Measurements from ENCODE around the gene DGCR2. TPM values are rescaled to one million over a fixed set of nuclear protein-coding genes. Genes with fewer than 3 reads are reported as not detected.

DGCR2 gene
- total RNA-seq, 1 donor from 2014 or later: 36.3 TPM

GRCh38 chr22:19111140-19111539, 11.1 kb downstream of the DGCR2 start:
- intact Hi-C loops (cut with micrococcal nuclease): no loop called here

DNA sequence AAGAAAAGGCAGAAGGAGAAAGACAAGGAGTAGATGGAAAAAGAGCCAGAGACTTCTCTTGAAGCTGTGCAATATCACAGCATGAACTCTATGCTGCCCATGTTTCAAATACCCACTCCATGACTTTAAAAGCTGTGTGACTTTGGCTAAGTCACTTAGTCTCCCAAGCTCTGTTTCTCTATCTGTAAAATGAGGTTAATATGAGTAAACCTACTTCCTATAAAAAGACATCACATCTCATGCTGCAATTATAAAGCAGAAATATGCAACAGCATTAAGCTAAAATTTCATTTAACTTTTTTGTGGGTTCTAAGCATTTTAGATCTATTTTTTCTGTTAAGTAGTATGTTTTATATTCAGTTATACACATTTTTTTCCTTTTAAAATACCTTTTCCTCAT, 11.6 kb downstream of the DGCR2 start:
- intact Hi-C loops (cut with micrococcal nuclease): no loop called here

DNA sequence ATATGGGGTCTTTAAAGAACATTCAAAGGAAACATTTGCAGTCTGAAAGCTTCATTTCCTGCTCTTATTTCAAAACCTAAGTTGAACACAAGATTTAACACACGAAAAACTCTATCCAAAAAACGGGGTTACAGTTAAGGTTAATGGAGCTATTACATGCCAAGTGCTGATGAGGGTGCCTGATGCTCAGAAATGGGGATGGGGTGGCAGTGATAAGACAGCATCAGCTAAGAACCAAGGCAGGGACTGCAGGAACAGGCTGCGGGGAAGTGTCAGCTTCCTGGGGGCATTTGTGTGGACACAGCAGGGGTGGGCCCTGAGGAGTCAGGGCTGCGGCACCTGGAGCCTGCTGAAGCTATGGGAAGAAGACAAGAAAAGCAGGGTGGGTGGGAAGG, 12.2 kb downstream of the DGCR2 start:
- intact Hi-C loops (cut with micrococcal nuclease): no loop called here

- intact Hi-C loops (cut with micrococcal nuclease): loop anchor here (1.0 to 2.0 kb wide), 4 partner anchors 13 to 369 kb away; partner anchors contain the start of genes CDC45, DGCR2, ESS2 and SLC25A1
Measured at GRCh38 chr22:19109198-19110063, 12.8 kb downstream of the DGCR2 start.

GRCh38 chr22:19108807-19109197, 13.4 kb downstream of the DGCR2 start:
- intact Hi-C loops (cut with micrococcal nuclease): loop anchor here (1.0 to 2.0 kb wide), 4 partner anchors 13 to 370 kb away; partner anchors contain the start of genes CDC45, DGCR2, ESS2 and SLC25A1

DNA sequence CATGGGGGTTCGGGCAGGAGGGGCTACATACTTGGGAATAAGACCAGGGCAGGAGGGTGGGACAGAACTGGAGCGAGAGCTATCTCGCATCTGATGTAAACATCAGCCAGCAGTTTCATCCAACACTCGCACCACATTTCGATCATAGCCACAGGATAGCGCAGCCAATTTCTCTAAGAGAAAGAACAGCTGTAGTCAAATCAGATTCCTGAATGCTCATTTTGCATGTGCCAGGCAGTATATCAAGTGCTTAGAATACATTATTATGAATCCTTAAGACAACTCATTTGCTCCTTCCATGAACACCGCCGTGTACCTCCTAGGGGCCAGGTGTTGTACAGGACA, 14.5 kb downstream of the DGCR2 start:
- intact Hi-C loops (cut with micrococcal nuclease): loop anchor here (2.0 kb wide), 2 partner anchors 71 to 371 kb away; partner anchors contain the start of genes CDC45, SLC25A1 and UFD1

DNA sequence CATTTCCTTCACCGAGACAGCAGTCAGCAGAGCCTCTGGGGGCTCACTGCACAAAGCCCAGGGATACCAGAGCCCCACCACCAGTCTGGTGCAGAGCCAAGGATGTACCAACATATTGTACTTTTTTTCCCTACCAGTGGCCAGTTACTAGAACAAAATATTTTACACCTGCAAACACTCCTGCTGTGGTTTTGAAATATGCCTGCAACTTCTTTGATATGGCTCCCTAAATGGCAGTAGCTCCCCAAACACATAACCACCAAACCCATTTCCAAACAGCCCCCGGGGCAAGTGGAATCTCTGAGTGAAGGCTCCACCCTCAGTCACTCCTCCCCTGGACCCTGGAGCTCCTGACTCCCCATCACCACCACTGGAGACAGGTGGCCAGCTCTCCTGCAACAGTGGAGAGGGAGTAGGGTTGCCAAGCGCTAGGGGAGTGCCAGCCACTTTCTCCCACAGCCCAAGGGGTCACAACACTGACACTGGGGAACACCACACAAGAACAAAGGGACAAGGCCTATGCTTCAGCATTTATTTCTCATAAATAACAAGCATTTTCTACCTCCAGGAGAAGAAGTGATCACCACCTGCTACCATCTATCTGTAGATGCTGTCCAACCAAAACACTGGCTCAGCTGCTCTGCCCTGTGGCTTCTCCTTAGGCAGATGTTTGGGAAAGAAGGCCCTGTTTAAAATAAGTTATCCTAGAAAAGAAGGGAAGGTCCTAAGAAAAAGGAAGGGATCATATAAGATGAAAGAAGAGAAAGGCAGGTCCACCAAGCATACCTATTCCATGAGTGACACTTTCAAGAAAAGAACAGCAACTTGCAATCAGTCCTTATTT, 15.1 kb downstream of the DGCR2 start:
- intact Hi-C loops (cut with micrococcal nuclease): loop anchor here (1.0 kb wide), 1 partner anchor 523 kb away; no protein-coding TSS in a partner anchor

DNA sequence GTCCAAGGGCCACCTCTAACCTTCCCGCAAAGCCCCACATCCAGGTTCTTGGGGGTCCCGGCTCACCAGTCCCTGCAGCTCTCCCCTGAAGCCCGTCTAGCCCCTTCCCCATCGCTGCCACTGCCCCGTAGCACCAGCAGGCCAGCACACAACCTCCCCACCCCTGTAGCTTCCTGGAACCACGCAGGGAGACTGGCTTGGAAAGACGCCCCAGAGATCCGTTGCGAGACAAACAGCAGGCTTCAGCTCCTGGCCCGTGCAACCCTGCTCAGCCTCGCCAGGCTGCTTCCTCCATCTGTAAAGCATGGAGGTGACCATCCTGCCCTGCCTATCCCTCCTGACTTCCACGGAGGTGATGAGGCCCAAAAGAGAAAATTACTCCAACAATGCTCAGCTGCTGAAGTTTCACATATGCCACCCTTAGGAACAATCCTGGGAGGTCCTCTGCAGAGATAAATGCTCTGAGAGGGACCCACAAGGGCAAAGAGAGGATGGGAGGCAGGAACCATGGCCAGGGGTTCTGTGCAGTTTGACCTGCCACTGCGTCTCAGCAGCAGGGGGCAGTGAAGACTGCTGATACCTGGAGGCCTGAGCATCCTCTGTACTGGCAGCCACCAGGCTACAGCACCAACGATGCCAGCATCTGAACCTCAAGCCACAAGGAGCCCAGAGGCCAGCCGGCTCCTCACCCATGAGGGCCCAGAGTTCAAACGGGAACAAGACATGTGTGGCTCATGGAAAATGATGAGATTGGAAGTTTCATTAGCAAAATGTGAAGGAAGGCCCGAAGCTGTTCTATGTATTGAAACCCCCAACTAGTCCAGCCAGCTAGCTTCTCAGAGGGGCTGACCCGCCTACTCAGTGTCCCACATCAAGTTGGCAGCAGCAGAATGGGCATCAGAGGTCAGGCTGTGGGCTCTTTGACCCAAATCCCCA, 16.1 kb downstream of the DGCR2 start:
- intact Hi-C loops (cut with micrococcal nuclease): loop anchor here (1.0 kb wide), 1 partner anchor 524 kb away; no protein-coding TSS in a partner anchor

DNA sequence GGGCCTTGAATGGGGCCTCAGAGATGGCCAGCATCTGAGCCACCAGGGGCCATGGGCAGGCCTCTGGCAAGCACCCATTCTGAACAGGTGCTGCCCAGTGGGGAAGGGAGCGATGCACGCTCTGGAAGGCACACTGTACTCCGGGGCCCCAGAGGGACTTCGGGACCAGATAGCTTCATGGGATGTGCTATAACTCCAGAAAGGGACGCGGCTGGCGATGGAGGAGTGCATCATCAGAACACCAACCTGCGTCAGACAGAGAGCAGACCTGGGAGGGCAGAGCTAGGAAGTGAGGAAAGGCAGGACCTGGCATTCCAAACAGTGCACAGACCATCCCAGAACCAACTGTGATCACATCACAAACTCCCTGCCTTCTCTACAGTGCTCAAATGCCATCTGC, 16.8 kb downstream of the DGCR2 start:
- intact Hi-C loops (cut with micrococcal nuclease): no loop called here

DNA sequence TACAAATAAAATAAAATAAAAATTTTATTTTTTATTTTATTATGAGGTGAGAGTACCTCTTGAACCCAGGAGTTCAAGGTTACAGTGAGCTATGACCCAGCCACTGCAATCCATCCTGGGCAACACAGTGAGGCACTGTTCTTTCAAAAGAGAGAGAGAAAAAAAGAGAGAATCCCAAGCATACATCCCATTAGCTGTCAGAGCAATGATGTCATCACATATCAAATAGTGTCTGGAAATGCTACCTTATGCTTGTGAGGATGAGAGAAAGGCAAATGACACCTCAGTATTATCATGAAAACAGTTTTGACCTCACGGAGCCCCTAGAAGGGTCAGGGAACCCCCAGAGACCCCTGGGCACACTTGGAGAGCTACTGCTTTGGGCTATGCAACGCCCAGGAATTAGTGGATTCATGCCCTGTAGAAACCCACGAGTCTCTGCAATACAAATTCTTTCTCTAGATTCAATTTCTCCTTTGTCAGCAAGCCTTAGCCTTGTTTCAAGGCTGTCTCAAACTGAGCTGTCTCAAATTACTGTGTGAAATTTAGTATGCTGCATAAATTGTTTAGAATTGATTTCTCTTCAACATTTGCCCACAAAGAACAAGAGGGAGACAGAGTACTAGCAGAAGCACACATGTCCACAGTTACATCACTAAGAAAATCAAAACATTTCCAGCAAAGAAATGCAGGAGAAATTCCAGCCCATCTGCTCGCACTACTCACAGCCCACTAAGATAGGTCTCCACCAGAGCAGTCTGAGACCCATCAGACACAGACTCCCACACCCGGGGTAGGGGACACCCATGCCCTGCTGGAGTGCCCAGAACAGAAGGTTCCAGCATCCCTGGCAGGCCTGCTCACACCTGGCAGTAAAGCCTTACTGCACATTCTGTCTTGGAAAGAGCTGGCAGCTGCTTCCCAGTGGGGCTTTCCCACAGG, 18.1 kb downstream of the DGCR2 start:
- intact Hi-C loops (cut with micrococcal nuclease): no loop called here

GRCh38 chr22:19098157-19098556, 24.1 kb downstream of the DGCR2 start:
- intact Hi-C loops (cut with micrococcal nuclease): no loop called here

DNA sequence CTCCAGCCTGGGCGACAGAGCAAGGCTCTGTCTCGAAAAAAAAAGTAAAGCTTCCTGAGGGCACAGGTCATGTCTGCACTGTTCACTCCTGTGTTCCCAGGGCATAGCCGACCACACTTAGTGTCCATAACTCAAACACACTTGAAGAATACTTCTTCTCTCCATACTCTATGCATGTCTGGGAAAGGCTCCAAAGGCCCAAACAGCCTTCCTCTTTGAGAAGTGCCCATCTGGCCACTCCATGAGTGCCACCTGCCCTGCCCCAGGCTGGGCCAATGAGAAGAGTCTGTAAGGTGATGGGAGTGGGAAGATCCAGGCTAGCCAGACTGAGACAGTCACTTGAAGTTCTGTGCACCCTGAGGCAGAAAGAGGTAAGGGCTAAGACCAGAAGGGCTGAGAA, 24.7 kb downstream of the DGCR2 start:
- intact Hi-C loops (cut with micrococcal nuclease): no loop called here

DNA sequence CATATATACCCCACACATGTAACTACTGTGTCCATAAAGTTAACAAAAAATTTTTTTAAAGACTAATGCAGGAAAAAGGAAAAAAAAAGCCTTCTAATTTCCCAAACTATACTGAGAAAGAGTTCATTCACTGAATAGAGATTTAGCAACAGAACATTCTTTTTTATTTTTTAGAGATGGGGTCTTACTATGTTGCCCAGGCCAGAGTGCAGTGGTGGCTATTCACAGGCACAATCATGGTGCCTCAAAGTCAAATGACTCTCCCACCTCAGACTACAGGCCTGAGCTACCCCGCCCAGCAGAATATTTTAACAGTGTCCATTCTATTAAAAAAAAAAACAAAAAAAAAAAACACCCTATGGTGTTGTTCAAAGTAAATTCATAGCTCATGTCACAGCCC, 25.7 kb downstream of the DGCR2 start:
- intact Hi-C loops (cut with micrococcal nuclease): no loop called here

DNA sequence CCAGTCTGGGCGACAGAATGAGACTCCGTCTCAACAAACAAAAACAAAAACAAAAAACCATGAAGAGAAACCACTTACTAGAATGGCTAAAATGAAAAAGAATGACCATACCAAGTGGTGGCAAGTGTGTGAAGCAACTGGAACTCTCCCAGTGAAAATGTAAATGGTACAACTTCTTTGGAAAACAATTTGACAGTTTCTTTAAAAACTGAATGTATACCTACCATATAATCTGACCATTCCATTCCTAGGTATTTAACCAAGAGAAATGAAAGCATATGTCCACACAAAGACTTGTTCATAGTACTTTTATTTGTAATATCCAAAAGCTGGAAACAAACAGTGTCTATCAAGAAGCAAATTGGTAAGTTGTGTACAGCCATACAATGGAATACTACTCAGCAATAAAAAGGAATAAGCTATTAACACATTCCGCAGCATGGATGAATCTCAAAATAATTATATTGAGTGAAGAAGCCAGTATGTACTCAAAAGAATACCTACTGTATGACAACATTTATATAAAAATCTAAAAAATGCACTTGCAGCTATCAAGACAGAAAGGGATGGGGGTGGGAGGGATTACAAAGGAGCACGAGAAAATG, 27.7 kb downstream of the DGCR2 start:
- intact Hi-C loops (cut with micrococcal nuclease): no loop called here

- intact Hi-C loops (cut with micrococcal nuclease): no loop called here
Measured at GRCh38 chr22:19092725-19093124, 29.5 kb downstream of the DGCR2 start.

- intact Hi-C loops (cut with micrococcal nuclease): no loop called here
Measured at GRCh38 chr22:19090586-19091127, 31.6 kb downstream of the DGCR2 start.

GRCh38 chr22:19090183-19090582, 32.0 kb downstream of the DGCR2 start:
- intact Hi-C loops (cut with micrococcal nuclease): no loop called here

DNA sequence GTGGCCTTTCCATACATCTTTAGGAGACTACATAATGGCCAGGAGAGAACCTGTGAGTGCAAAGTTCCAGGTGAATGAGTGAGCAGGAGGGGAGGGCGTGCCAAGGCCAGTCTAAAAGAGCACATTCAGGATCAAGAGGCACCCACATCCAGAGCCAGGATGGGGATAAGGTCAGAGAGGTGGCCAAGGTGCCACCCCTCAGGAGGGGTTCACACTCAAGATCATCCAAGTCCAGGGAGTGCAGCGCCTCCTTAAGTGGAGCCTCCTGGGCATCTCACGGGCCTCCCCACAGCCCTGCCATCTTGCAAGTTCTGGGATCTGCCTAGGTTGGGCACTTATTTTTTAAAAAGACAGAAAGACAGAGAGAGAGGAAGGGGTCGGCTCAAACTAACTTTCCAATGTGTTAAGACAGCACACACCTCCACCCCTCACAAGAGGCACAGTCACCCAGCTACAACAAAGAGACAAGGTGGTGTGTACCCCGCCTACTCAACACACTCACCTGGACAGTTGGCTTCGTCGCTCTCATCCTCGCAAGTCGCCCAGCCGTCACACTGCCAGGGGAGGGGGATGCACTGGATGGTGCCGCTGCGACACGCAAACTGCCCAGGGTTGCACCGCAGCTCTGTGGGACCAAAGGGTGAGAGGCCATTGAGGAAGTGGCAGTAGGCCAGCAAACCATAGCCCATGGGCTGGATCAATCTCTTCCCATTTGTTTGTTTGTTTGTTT, 33.2 kb downstream of the DGCR2 start:
- intact Hi-C loops (cut with micrococcal nuclease): no loop called here

Measured in T-helper 1 cell treated with Interleukin-12 subunit alpha and Interleukin-12 subunit beta and Interleukin-4 antibody, amounts not matched to agents 30 ng/mL and 1 ng/mL, for 36 hours (primary cell).